ENCODE measurements around the gene TSHZ2.
"Not testable (repeated sequence)": the region's sequence is repeated elsewhere in the genome, so short reads cannot be mapped to it uniquely, and the experiment has no call there.

- TF ChIP-seq CTCF, POLR2A (IDR thresholded peaks at IDR 0.05): not testable (repeated sequence)
Observed at GRCh38 chr20:53089851-53090250, 117.7 kb downstream of the TSHZ2 start.
